Measurements from ENCODE around the gene ACTL10. TPM values are rescaled to one million over a fixed set of nuclear protein-coding genes. Genes with fewer than 3 reads are reported as not detected.

Gene ACTL10
- total and polyA plus RNA-seq, 2 of the 13 experiments (the other 11 are each of a cell fraction or from before 2014, with no cell fraction given) = not detected

- no peak for TF ChIP-seq ZFX (CRISPR knock-in tag; IDR thresholded peaks at IDR 0.05; ENCODE audit: low read depth)
- no peak for TF ChIP-seq CBX2 (IDR thresholded peaks at IDR 0.05; ENCODE audit: low read depth, low read length)
- no peak for TF ChIP-seq CBX2 (CRISPR knock-in tag; IDR thresholded peaks at IDR 0.05; ENCODE audit: low read depth)
Observed at GRCh38 chr20:33703498-33704137, 36.9 kb downstream of the ACTL10 start (continued).

GRCh38 chr20:33704197-33704924 is 37.6 kb downstream of the ACTL10 start:
- POLR2A ChIA-PET = interaction anchor here (0.7 to 1.5 kb wide), 2 partner anchors 11 to 110 kb away, joined by 3 to 6 read pairs; no protein-coding TSS in a partner anchor
- no TSS peak for BruUV-seq (replicated peaks)
- ATAC-seq = no peak

GRCh38 chr20:33707668-33708067 is 40.9 kb downstream of the ACTL10 start:
- no peak for FAIRE-seq
- POLR2A ChIA-PET = no interaction called here
- TF ChIP-seq NFKBIZ (CRISPR knock-in tag; IDR thresholded peaks at IDR 0.05) = no peak
- no peak for TF ChIP-seq MIER3 (CRISPR knock-in tag; IDR thresholded peaks at IDR 0.05; ENCODE audit: borderline replicate concordance)
- no peak for TF ChIP-seq ZBTB7B (CRISPR knock-in tag; IDR thresholded peaks at IDR 0.05)
- no peak for TF ChIP-seq NR2F6 (IDR thresholded peaks at IDR 0.05)
- TF ChIP-seq NR2F6 (CRISPR knock-in tag; IDR thresholded peaks at IDR 0.05) = no peak
- no peak for TF ChIP-seq THAP9 (CRISPR knock-in tag; IDR thresholded peaks at IDR 0.05; ENCODE audit: borderline replicate concordance)
- no peak for TF ChIP-seq GMEB2 (CRISPR knock-in tag; IDR thresholded peaks at IDR 0.05; ENCODE audit: low read depth)

More at GRCh38 chr20:33704197-33704924, 37.6 kb downstream of the ACTL10 start:
- no peak overlapping the region for H3K9ac ChIP-seq (ENCODE audit: insufficient read depth, low read depth, low read length)
- H3K4me3 ChIP-seq (replicated peaks in 1 of 3; ENCODE audit: insufficient read depth in 1 of 3, low read depth in 2 of 3, low read length in 3 of 3) = no peak overlapping the region
- no peaks in the 10 kb centered on the region for H4K20me1 ChIP-seq (ENCODE audit: insufficient read depth, low read length)
- CTCF ChIA-PET (ENCODE audit: low intra/inter-chr PET ratio, low total read pairs) = no interaction called here
- no peak overlapping the region for H2AFZ ChIP-seq (ENCODE audit: low read length)
- in situ Hi-C loops (cut with HindIII; ENCODE audit: extremely low pct_ligation_motif_present, low pct_unique_long_range_greater_than_20kb) = no loop called here
- DNase-seq (ENCODE audit: low spot score) (no peak), FAIRE-seq (no peak)
- no peak overlapping the region for H3K27ac ChIP-seq (ENCODE audit: extremely low read length, insufficient read depth, low read length)
- intact Hi-C loops (cut with micrococcal nuclease; ENCODE audit: unreplicated experiment) = no loop called here
- 80% methylated on average over 11 of the region's 11 CpGs for WGBS (ENCODE audit: low lambda C conversion rate)
- no peaks in the 10 kb centered on the region for H3K9me3 ChIP-seq (ENCODE audit: low read length)
- H3K4me1 ChIP-seq (ENCODE audit: insufficient read depth, low read length) = peaks cover 53% of the 10 kb centered on the region
- no peaks in the 10 kb centered on the region for H3K79me2 ChIP-seq (ENCODE audit: insufficient read depth, low read length)
- no peak for TF ChIP-seq ZBTB20 (CRISPR knock-in tag; IDR thresholded peaks at IDR 0.05; ENCODE audit: borderline replicate concordance, low read depth)
- peak; percentile 36 for TF ChIP-seq XRCC5 (optimal IDR thresholded peaks at IDR 0.05; ENCODE audit: low read length)
- H3K36me3 ChIP-seq (replicated peaks in 1 of 2; ENCODE audit: control insufficient read depth in 1 of 2, insufficient read depth in 2 of 2, low read length in 2 of 2) = no peaks in the 10 kb centered on the region
- H3K27me3 ChIP-seq (ENCODE audit: control insufficient read depth in 1 of 2, insufficient read depth in 2 of 2, low read length in 2 of 2) = no peaks in the 10 kb centered on the region
- H3K4me2 ChIP-seq (ENCODE audit: low read depth, low read length) = no peak overlapping the region

More at GRCh38 chr20:33707668-33708067, 40.9 kb downstream of the ACTL10 start:
- no peak overlapping the region for H3K27ac ChIP-seq (ENCODE audit: extremely low read length, insufficient read depth, low read length)
- no TSS peak for BruUV-seq (replicated peaks)
- no peak overlapping the region for H2AFZ ChIP-seq (ENCODE audit: low read length)
- no peaks in the 10 kb centered on the region for H3K36me3 ChIP-seq (replicated peaks in 1 of 2; ENCODE audit: control insufficient read depth in 1 of 2, insufficient read depth in 2 of 2, low read length in 2 of 2)
- WGBS (ENCODE audit: low lambda C conversion rate) = 78% methylated on average over 11 of the region's 11 CpGs
- DNase-seq (ENCODE audit: low spot score) (no peak), ATAC-seq (no peak)
- H3K9me3 ChIP-seq (ENCODE audit: low read length) = no peaks in the 10 kb centered on the region
- no peak overlapping the region for H3K4me3 ChIP-seq (replicated peaks in 1 of 3; ENCODE audit: insufficient read depth in 1 of 3, low read depth in 2 of 3, low read length in 3 of 3)
- CTCF ChIA-PET (ENCODE audit: low intra/inter-chr PET ratio, low total read pairs) = no interaction called here
- no peak overlapping the region for H3K4me2 ChIP-seq (ENCODE audit: low read depth, low read length)
- peaks cover 66% of the 10 kb centered on the region for H3K4me1 ChIP-seq (ENCODE audit: insufficient read depth, low read length)
- no peaks in the 10 kb centered on the region for H3K79me2 ChIP-seq (ENCODE audit: insufficient read depth, low read length)
- no peak overlapping the region for H3K9ac ChIP-seq (ENCODE audit: insufficient read depth, low read depth, low read length)
- intact Hi-C loops (cut with micrococcal nuclease; ENCODE audit: unreplicated experiment) (no loop called here), in situ Hi-C loops (cut with HindIII; ENCODE audit: extremely low pct_ligation_motif_present, low pct_unique_long_range_greater_than_20kb) (no loop called here)
- no peaks in the 10 kb centered on the region for H4K20me1 ChIP-seq (ENCODE audit: insufficient read depth, low read length)
- peaks cover 0 to 4% of the 10 kb centered on the region in 2 experiments; a peak in 1 of 5 replicates for H3K27me3 ChIP-seq (ENCODE audit: control insufficient read depth in 1 of 2, insufficient read depth in 2 of 2, low read length in 2 of 2)
